Measurements from ENCODE around the gene ROR1. TPM values are rescaled to one million over a fixed set of nuclear protein-coding genes. Genes with fewer than 3 reads are reported as not detected.

The ROR1 gene
- total RNA-seq, 1 donor from 2014 or later = 2.5 TPM

GRCh38 chr1:63849149-63849548, 75.3 kb downstream of the ROR1 start:
- DNase-seq (ENCODE audit: low read depth) = no peak

- DNase-seq (ENCODE audit: low read depth) = no peak
Measured at GRCh38 chr1:63854091-63854490, 80.3 kb downstream of the ROR1 start.

- no peak for DNase-seq (ENCODE audit: low read depth)
Measured at GRCh38 chr1:63855942-63856341, 82.1 kb downstream of the ROR1 start.

GRCh38 chr1:63856924-63857323, 83.1 kb downstream of the ROR1 start:
- DNase-seq (ENCODE audit: low read depth) = no peak

- DNase-seq (ENCODE audit: low read depth) = peak; percentile 70
Measured at GRCh38 chr1:63857478-63857877, 83.7 kb downstream of the ROR1 start.

GRCh38 chr1:63858153-63858552, 84.3 kb downstream of the ROR1 start:
- no peak for DNase-seq (ENCODE audit: low read depth)

- DNase-seq (ENCODE audit: low read depth) = no peak
Measured at GRCh38 chr1:63859480-63860275, 85.9 kb downstream of the ROR1 start.

- DNase-seq (ENCODE audit: low read depth) = no peak
Measured at GRCh38 chr1:63861052-63861691, 87.4 kb downstream of the ROR1 start.

- no peak for DNase-seq (ENCODE audit: low read depth)
Measured at GRCh38 chr1:63863145-63863544, 89.3 kb downstream of the ROR1 start.

GRCh38 chr1:63864224-63864641, 90.4 kb downstream of the ROR1 start:
- peak; percentile 56 for DNase-seq (ENCODE audit: low read depth)

GRCh38 chr1:63865561-63865960, 91.7 kb downstream of the ROR1 start:
- DNase-seq (ENCODE audit: low read depth) = no peak

- no peak for DNase-seq (ENCODE audit: low read depth)
Measured at GRCh38 chr1:63866084-63866483, 92.3 kb downstream of the ROR1 start.

GRCh38 chr1:63867429-63868176, 93.8 kb downstream of the ROR1 start:
- DNase-seq (ENCODE audit: low read depth) = no peak

- DNase-seq (ENCODE audit: low read depth) = peak; percentile 21
Measured at GRCh38 chr1:63868268-63868781, 94.5 kb downstream of the ROR1 start.

- DNase-seq (ENCODE audit: low read depth) = no peak
Measured at GRCh38 chr1:63870152-63870551, 96.3 kb downstream of the ROR1 start.

- DNase-seq (ENCODE audit: low read depth) = no peak
Measured at GRCh38 chr1:63871463-63871862, 97.6 kb downstream of the ROR1 start.

GRCh38 chr1:63873751-63874150, 99.9 kb downstream of the ROR1 start:
- no peak for DNase-seq (ENCODE audit: low read depth)

GRCh38 chr1:63874278-63874880, 100.6 kb downstream of the ROR1 start:
- DNase-seq (ENCODE audit: low read depth) = no peak

- no peak for DNase-seq (ENCODE audit: low read depth)
Measured at GRCh38 chr1:63875636-63876035, 101.8 kb downstream of the ROR1 start.

GRCh38 chr1:63877021-63877767, 103.4 kb downstream of the ROR1 start:
- DNase-seq (ENCODE audit: low read depth) = no peak

GRCh38 chr1:63877816-63878215, 104.0 kb downstream of the ROR1 start:
- DNase-seq (ENCODE audit: low read depth) = peak; percentile 70

Measured in myocyte (in vitro differentiated cells).